Stimulated activated CD4-positive, alpha-beta T cell treated with anti-CD3 and anti-CD28 coated beads, TNF-alpha, amount 100 ng/mL, for 48 hours (primary cell): ENCODE measurements around the gene HERC4.
A peak's percentile ranks its signal among the peaks of the same experiment; 100 is the strongest.
"Not testable (repeated sequence)": the region's sequence is repeated elsewhere in the genome, so short reads cannot be mapped to it uniquely, and the experiment has no call there.

Experiments used
- DNase-seq, 3 donors: peaks; one replicate each; pipeline ENCODE4 v3.0.0-alpha.2; 2020; ENCODE audit warnings: low read depth in 3 of 3

The HERC4 gene

GRCh38 chr10:67969875-67970274 is 105.2 kb downstream of the HERC4 start:
- DNase-seq, result no peak

- not testable (repeated sequence) for DNase-seq
These were observed 109.0 kb downstream of the HERC4 start for GRCh38 chr10:67966035-67966434.

- no peak for DNase-seq
These were observed 109.6 kb downstream of the HERC4 start for GRCh38 chr10:67965456-67965855.

- DNase-seq, result no peak
These were observed 115.1 kb downstream of the HERC4 start for GRCh38 chr10:67959839-67960476.

GRCh38 chr10:67955614-67956013 is 119.5 kb downstream of the HERC4 start:
- no peak for DNase-seq

GRCh38 chr10:67943917-67944316 is 131.2 kb downstream of the HERC4 start:
- DNase-seq, result no peak

GRCh38 chr10:67936416-67936815 is 138.7 kb downstream of the HERC4 start:
- DNase-seq, result no peak

- DNase-seq, result no peak
These were observed 139.9 kb downstream of the HERC4 start for GRCh38 chr10:67935223-67935622.

GRCh38 chr10:67934336-67934735 is 140.7 kb downstream of the HERC4 start:
- no peak for DNase-seq

- no peak for DNase-seq
These were observed 141.9 kb downstream of the HERC4 start for GRCh38 chr10:67933199-67933598.

- DNase-seq, result no peak
These were observed 148.1 kb downstream of the HERC4 start for GRCh38 chr10:67926951-67927350.

- no peak for DNase-seq
These were observed 149.6 kb downstream of the HERC4 start for GRCh38 chr10:67925449-67926005.

- no peak for DNase-seq
These were observed 150.9 kb downstream of the HERC4 start for GRCh38 chr10:67924136-67924535.

GRCh38 chr10:67923551-67923950 is 151.5 kb downstream of the HERC4 start:
- DNase-seq, result no peak

GRCh38 chr10:67921065-67921464 is 154.0 kb downstream of the HERC4 start:
- no peak for DNase-seq

- DNase-seq, result no peak
These were observed 157.4 kb downstream of the HERC4 start for GRCh38 chr10:67917679-67918078.

GRCh38 chr10:67917169-67917568 is 157.9 kb downstream of the HERC4 start:
- DNase-seq, result no peak

- no peak for DNase-seq
These were observed 160.2 kb downstream of the HERC4 start for GRCh38 chr10:67914777-67915340.

- no peak for DNase-seq
These were observed 162.6 kb downstream of the HERC4 start for GRCh38 chr10:67912331-67912946.

- DNase-seq, result no peak
These were observed 171.5 kb downstream of the HERC4 start for GRCh38 chr10:67903581-67903980.

- no peak for DNase-seq
These were observed 181.4 kb downstream of the HERC4 start for GRCh38 chr10:67893637-67894036.

GRCh38 chr10:67884842-67885670 is 190.0 kb downstream of the HERC4 start:
- DNase-seq, result peak; percentile 51 to 72 (median 62)
